SK-N-MC (cell line): Measurements from ENCODE around the gene INPP5J.

Experiments used
- DNase-seq: peaks from one replicate; pipeline ENCODE4 v3.0.0-alpha.2; 2011; ENCODE audit warnings: low read depth, low spot score
- H3K27ac ChIP-seq: fragments of 200-600 bp; sonication (generic); 2 replicates; pipeline ENCODE4 v1.5.1; 2016; ENCODE audit warnings: mixed run types
- H3K36me3 ChIP-seq: fragments of 200-600 bp; sonication (generic); 2 replicates; pipeline ENCODE4 v1.6.1; 2017; ENCODE audit warnings: antibody characterized with exemption, low read length, mixed read lengths; ENCODE audit not compliant: insufficient read depth
- H3K4me3 ChIP-seq: fragments of 200-600 bp; sonication (generic); 2 replicates; pipeline ENCODE4 v1.5.1; 2016
- H3K9ac ChIP-seq: fragments of 200-600 bp; sonication (generic); 2 replicates; pipeline ENCODE4 v1.8.0; 2017; ENCODE audit warnings: mixed run types, mixed read lengths; ENCODE audit not compliant: insufficient read length
- H3K9me3 ChIP-seq: fragments of 200-600 bp; sonication (generic); 2 replicates; pipeline ENCODE4 v1.6.1; 2017; ENCODE audit warnings: low read depth, mild to moderate bottlenecking, antibody characterized with exemption, low read length, moderate library complexity, mixed read lengths
- EZH2 ChIP-seq: fragments of 200-600 bp; sonication (generic); IDR thresholded peaks from one replicate; pipeline ENCODE4 v1.6.1; 2017; ENCODE audit warnings: antibody characterized with exemption
- FOXP2 ChIP-seq: optimal IDR thresholded peaks from 2 replicates; pipeline ENCODE3; 2011; ENCODE audit warnings: mild to moderate bottlenecking, moderate library complexity; ENCODE audit not compliant: insufficient read depth; ENCODE audit errors: extremely low read length, control extremely low read depth
- POLR2AphosphoS5 ChIP-seq: IDR thresholded peaks from 2 replicates; pipeline ENCODE4 v1.6.1; 2012; ENCODE audit warnings: mild to moderate bottlenecking, low read depth, low read length, borderline replicate concordance

Gene INPP5J

GRCh38 chr22:31097941-31098631 lies 24.7 kb upstream of the INPP5J start:
- Histone ChIP-seq H3K4me3 (no peak overlapping the region), H3K9ac (no peak overlapping the region), H3K36me3 (no peaks in the 10 kb centered on the region), H3K27ac (no peak overlapping the region), H3K9me3 (no peaks in the 10 kb centered on the region)
- DNase-seq = no peak
- TF ChIP-seq EZH2 (no peak), FOXP2 (no peak), POLR2AphosphoS5 (no peak)

- Histone ChIP-seq H3K9me3 (no peaks in the 10 kb centered on the region), H3K4me3 (no peak overlapping the region), H3K27ac (no peak overlapping the region), H3K9ac (no peak overlapping the region), H3K36me3 (no peaks in the 10 kb centered on the region)
- TF ChIP-seq FOXP2 (no peak), EZH2 (no peak), POLR2AphosphoS5 (no peak)
- DNase-seq = no peak
These were observed 24.1 kb upstream of the INPP5J start for GRCh38 chr22:31098632-31099110.

GRCh38 chr22:31099386-31099785 lies 23.4 kb upstream of the INPP5J start:
- no peaks in the 10 kb centered on the region for H3K9me3 ChIP-seq
- no peak overlapping the region for H3K9ac ChIP-seq
- no peak for DNase-seq
- no peaks in the 10 kb centered on the region for H3K36me3 ChIP-seq
- H3K4me3 ChIP-seq = no peak overlapping the region
- no peak for TF ChIP-seq POLR2AphosphoS5
- no peak for TF ChIP-seq FOXP2
- TF ChIP-seq EZH2 = no peak
- H3K27ac ChIP-seq = no peak overlapping the region

DNA sequence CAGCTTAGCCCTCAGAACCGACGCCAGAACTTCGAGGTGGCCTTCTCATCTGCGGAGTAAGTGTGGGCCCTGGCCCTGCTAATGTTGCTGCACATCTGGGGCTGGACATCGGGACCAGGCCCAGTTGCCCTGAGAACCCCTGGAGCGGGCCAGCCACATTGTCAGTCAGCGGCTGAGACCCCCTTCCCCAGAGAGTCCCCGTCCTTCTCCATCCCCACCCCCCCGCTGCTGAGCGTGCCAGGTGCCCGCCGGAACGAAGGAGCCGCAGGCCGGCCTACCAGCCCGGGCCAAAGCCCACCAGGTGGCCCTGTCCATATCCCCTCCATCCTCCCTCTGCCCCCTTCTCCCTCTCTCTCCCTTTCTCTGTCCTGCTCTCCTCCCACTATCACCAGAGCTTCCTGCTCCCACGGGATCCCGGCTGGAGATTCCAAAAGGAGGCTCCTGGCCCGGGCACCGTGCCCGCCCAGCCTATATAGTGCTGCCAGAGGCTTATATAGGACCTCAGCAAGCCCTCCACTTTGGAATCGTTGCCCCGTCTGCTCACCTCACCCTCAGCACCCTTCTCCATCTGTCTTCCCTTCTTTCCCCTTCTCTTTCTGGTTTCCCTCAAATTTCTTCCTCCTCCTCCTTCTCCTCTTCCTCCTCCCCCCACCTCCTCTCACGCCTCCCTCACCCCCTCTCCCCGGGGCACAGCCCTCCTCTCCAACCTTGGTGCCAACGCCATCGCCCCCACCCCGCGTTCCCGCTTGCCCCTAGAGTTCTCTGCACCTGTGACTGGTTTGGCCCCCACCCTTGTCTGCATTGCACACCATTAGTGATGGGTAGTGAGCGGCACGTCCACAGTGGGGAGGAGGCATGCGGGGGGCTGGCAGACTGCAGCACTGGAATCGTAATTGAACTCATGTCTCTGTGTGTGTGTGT lies 22.7 kb upstream of the INPP5J start:
- no peak overlapping the region for H3K27ac ChIP-seq
- no peak overlapping the region for H3K4me3 ChIP-seq
- DNase-seq = no peak
- H3K9ac ChIP-seq = no peak overlapping the region
- no peaks in the 10 kb centered on the region for H3K36me3 ChIP-seq
- TF ChIP-seq EZH2 (no peak), FOXP2 (no peak), POLR2AphosphoS5 (no peak)
- H3K9me3 ChIP-seq = no peaks in the 10 kb centered on the region

- TF ChIP-seq POLR2AphosphoS5 = no peak
- TF ChIP-seq FOXP2 = no peak
- TF ChIP-seq EZH2 = no peak
- H3K9me3 ChIP-seq = no peaks in the 10 kb centered on the region
- no peaks in the 10 kb centered on the region for H3K36me3 ChIP-seq
- DNase-seq = no peak
- H3K4me3 ChIP-seq = no peak overlapping the region
- no peak overlapping the region for H3K27ac ChIP-seq
- no peak overlapping the region for H3K9ac ChIP-seq
These were observed 21.8 kb upstream of the INPP5J start for GRCh38 chr22:31100762-31101525.

DNA sequence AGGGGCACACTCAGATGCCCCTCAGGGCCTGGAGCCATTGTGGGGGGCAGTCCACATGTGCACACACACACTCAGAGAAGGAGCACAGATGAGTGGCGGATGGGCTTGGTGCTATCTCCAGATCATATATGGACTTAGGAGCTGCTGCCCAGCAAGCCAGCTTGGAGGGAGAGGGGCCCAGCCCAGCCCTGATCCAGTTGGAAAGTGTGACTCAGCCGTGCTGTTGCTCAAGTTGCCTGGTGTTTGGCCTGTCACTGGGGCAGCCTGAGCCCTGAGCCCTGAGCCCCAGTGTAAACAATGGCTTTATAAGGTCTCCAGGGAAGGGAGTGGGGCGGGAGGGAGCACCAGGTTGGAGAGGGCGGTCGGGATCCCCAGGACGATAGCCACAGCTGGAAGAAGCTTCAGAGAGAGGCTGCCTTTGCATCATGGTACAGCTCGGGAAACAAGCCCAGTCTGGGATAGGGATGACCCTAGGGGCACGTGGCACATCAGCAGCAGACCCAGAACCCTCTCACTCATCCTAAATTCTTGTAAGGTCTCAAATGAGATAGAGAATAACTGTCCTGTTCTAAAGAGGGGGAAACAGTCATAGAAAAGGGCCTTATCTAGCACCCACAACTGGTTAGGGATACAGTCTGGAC lies 20.2 kb upstream of the INPP5J start:
- no peak overlapping the region for H3K4me3 ChIP-seq
- H3K27ac ChIP-seq = no peak overlapping the region
- H3K9me3 ChIP-seq = no peaks in the 10 kb centered on the region
- H3K9ac ChIP-seq = no peak overlapping the region
- DNase-seq = no peak
- no peaks in the 10 kb centered on the region for H3K36me3 ChIP-seq
- TF ChIP-seq POLR2AphosphoS5 = no peak
- no peak for TF ChIP-seq FOXP2
- no peak for TF ChIP-seq EZH2

GRCh38 chr22:31103111-31103510 lies 19.7 kb upstream of the INPP5J start:
- H3K9me3 ChIP-seq = no peaks in the 10 kb centered on the region
- H3K9ac ChIP-seq = no peak overlapping the region
- H3K36me3 ChIP-seq = no peaks in the 10 kb centered on the region
- TF ChIP-seq FOXP2 (no peak), EZH2 (no peak), POLR2AphosphoS5 (no peak)
- H3K4me3 ChIP-seq = no peak overlapping the region
- DNase-seq = no peak
- H3K27ac ChIP-seq = no peak overlapping the region
